ENCODE results near the gene CBFA2T2.

Gene CBFA2T2

GRCh38 chr20:33650753-33651561, 161.1 kb downstream of the CBFA2T2 start:
- no peak for DNase-seq (ENCODE audit: low read depth in 3 of 3)

- DNase-seq (ENCODE audit: low read depth in 3 of 3): no peak
Observed at GRCh38 chr20:33651562-33652048, 161.7 kb downstream of the CBFA2T2 start.

- peak in 1 of 3 experiments; percentile 13 for DNase-seq (ENCODE audit: low read depth in 3 of 3)
Observed at GRCh38 chr20:33653218-33653899, 163.5 kb downstream of the CBFA2T2 start.

GRCh38 chr20:33653900-33654596, 164.2 kb downstream of the CBFA2T2 start:
- DNase-seq (ENCODE audit: low read depth in 3 of 3): no peak

GRCh38 chr20:33654680-33655161, 164.8 kb downstream of the CBFA2T2 start:
- no peak for DNase-seq (ENCODE audit: low read depth in 3 of 3)

GRCh38 chr20:33655164-33655563, 165.3 kb downstream of the CBFA2T2 start:
- no peak for DNase-seq (ENCODE audit: low read depth in 3 of 3)

- DNase-seq (ENCODE audit: low read depth in 3 of 3): no peak
Observed at GRCh38 chr20:33656010-33656782, 166.3 kb downstream of the CBFA2T2 start.

- DNase-seq (ENCODE audit: low read depth in 3 of 3): no peak
Observed at GRCh38 chr20:33656783-33657703, 167.1 kb downstream of the CBFA2T2 start.

- DNase-seq (ENCODE audit: low read depth in 3 of 3): no peak
Observed at GRCh38 chr20:33657704-33658095, 167.8 kb downstream of the CBFA2T2 start.

GRCh38 chr20:33658510-33658909, 168.6 kb downstream of the CBFA2T2 start:
- DNase-seq (ENCODE audit: low read depth in 3 of 3): no peak

- DNase-seq (ENCODE audit: low read depth in 3 of 3): no peak
Observed at GRCh38 chr20:33658929-33659328, 169.0 kb downstream of the CBFA2T2 start.

GRCh38 chr20:33659341-33660034, 169.6 kb downstream of the CBFA2T2 start:
- DNase-seq (ENCODE audit: low read depth in 3 of 3): no peak

GRCh38 chr20:33660035-33660684, 170.3 kb downstream of the CBFA2T2 start:
- DNase-seq (ENCODE audit: low read depth in 3 of 3): no peak

GRCh38 chr20:33660685-33661058, 170.8 kb downstream of the CBFA2T2 start:
- no peak for DNase-seq (ENCODE audit: low read depth in 3 of 3)

- no peak for DNase-seq (ENCODE audit: low read depth in 3 of 3)
Observed at GRCh38 chr20:33662172-33662571, 172.3 kb downstream of the CBFA2T2 start, which contains the start of gene C20orf144. C20orf144 (plus strand) TSS chr20:33662327; CDS start chr20:33662346, 19 bp downstream.

- peak; percentile 62 to 79 (median 65) for DNase-seq (ENCODE audit: low read depth in 3 of 3)
Observed at GRCh38 chr20:33663161-33664084, 173.5 kb downstream of the CBFA2T2 start.

- no peak for DNase-seq (ENCODE audit: low read depth in 3 of 3)
Observed at GRCh38 chr20:33664085-33664761, 174.3 kb downstream of the CBFA2T2 start.

All from stimulated activated CD4-positive, alpha-beta T cell treated with anti-CD3 and anti-CD28 coated beads, TNF-alpha, amount 100 ng/mL, for 4 hours (primary cell).